HL-60 (cell line): ENCODE data around the gene ANKS1B.

ENCODE experiments used
- DNase-seq, 2 experiments: peaks; one replicate each; pipeline ENCODE4 v3.0.0-alpha.2; 2010 to 2020; ENCODE audit warnings: low read depth in 1 of 2, low spot score in 1 of 2
- H3K27ac ChIP-seq: fragments of 250-450 bp; sonication (Bioruptor Pico); replicated peaks from 2 replicates; pipeline ENCODE4 v1.5.1; 2020; ENCODE audit warnings: mild to moderate bottlenecking, moderate library complexity
- H3K27me3 ChIP-seq: fragments of 250-450 bp; sonication (Bioruptor Pico); 2 replicates; pipeline ENCODE4 v1.5.1; 2021; ENCODE audit warnings: mild to moderate bottlenecking, moderate library complexity; ENCODE audit not compliant: insufficient read depth, poor library complexity, severe bottlenecking
- H3K4me3 ChIP-seq: replicated peaks from 2 replicates; pipeline ENCODE4 v1.5.1; 2011; ENCODE audit warnings: mild to moderate bottlenecking, control low read depth, low read length; ENCODE audit not compliant: insufficient read depth
- GABPA ChIP-seq: IDR thresholded peaks from 2 replicates; pipeline ENCODE4 v1.6.1; 2012; ENCODE audit warnings: low read depth
- POLR2AphosphoS5 ChIP-seq: IDR thresholded peaks from 2 replicates; pipeline ENCODE4 v1.6.1; 2012; ENCODE audit warnings: low read depth
- SPI1 ChIP-seq: IDR thresholded peaks from 2 replicates; pipeline ENCODE4 v1.6.1; 2012; ENCODE audit warnings: low read depth, mild to moderate bottlenecking, borderline replicate concordance
- TF ChIP-seq, protein P1 (sequence below): IDR thresholded peaks from one replicate; pipeline ENCODE4 v1.5.1; 2011; ENCODE audit warnings: low read length, control low read depth, inconsistent platforms; ENCODE audit not compliant: insufficient read depth
- TF ChIP-seq, protein P2 (sequence below): IDR thresholded peaks from 2 replicates; pipeline ENCODE4 v1.6.1; 2012; ENCODE audit warnings: low read depth; ENCODE audit not compliant: insufficient replicate concordance

ANKS1B gene

DNA sequence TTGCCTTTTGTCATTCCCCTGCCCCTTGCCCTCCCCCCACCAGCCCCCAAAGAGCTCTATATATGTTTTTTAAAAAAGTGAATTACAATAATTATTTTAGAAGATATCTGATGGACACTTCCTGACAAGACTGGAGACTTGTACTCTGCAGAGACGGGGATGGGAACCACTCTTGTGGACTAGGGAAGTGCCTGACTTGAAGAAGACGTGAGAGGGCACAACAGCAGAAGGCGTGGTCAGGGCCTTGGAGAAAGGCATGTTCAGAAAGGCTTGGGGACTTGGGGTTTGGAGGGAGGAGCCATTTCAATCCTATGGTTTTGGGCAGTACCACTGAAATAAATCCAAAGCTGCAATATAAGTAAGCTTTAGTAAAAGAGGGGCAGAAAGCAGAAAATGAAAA lies 1184.9 kb downstream of the ANKS1B start:
- no peak overlapping the region for H3K27ac ChIP-seq
- no peak for DNase-seq
- TF ChIP-seq, protein P1, sequence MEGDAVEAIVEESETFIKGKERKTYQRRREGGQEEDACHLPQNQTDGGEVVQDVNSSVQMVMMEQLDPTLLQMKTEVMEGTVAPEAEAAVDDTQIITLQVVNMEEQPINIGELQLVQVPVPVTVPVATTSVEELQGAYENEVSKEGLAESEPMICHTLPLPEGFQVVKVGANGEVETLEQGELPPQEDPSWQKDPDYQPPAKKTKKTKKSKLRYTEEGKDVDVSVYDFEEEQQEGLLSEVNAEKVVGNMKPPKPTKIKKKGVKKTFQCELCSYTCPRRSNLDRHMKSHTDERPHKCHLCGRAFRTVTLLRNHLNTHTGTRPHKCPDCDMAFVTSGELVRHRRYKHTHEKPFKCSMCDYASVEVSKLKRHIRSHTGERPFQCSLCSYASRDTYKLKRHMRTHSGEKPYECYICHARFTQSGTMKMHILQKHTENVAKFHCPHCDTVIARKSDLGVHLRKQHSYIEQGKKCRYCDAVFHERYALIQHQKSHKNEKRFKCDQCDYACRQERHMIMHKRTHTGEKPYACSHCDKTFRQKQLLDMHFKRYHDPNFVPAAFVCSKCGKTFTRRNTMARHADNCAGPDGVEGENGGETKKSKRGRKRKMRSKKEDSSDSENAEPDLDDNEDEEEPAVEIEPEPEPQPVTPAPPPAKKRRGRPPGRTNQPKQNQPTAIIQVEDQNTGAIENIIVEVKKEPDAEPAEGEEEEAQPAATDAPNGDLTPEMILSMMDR = no peak
- TF ChIP-seq GABPA = no peak
- TF ChIP-seq, protein P2, sequence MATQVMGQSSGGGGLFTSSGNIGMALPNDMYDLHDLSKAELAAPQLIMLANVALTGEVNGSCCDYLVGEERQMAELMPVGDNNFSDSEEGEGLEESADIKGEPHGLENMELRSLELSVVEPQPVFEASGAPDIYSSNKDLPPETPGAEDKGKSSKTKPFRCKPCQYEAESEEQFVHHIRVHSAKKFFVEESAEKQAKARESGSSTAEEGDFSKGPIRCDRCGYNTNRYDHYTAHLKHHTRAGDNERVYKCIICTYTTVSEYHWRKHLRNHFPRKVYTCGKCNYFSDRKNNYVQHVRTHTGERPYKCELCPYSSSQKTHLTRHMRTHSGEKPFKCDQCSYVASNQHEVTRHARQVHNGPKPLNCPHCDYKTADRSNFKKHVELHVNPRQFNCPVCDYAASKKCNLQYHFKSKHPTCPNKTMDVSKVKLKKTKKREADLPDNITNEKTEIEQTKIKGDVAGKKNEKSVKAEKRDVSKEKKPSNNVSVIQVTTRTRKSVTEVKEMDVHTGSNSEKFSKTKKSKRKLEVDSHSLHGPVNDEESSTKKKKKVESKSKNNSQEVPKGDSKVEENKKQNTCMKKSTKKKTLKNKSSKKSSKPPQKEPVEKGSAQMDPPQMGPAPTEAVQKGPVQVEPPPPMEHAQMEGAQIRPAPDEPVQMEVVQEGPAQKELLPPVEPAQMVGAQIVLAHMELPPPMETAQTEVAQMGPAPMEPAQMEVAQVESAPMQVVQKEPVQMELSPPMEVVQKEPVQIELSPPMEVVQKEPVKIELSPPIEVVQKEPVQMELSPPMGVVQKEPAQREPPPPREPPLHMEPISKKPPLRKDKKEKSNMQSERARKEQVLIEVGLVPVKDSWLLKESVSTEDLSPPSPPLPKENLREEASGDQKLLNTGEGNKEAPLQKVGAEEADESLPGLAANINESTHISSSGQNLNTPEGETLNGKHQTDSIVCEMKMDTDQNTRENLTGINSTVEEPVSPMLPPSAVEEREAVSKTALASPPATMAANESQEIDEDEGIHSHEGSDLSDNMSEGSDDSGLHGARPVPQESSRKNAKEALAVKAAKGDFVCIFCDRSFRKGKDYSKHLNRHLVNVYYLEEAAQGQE = no peak
- TF ChIP-seq SPI1 = no peak
- TF ChIP-seq POLR2AphosphoS5 = no peak
- H3K27me3 ChIP-seq = peaks cover 14% of the 10 kb centered on the region
- no peak overlapping the region for H3K4me3 ChIP-seq

DNA sequence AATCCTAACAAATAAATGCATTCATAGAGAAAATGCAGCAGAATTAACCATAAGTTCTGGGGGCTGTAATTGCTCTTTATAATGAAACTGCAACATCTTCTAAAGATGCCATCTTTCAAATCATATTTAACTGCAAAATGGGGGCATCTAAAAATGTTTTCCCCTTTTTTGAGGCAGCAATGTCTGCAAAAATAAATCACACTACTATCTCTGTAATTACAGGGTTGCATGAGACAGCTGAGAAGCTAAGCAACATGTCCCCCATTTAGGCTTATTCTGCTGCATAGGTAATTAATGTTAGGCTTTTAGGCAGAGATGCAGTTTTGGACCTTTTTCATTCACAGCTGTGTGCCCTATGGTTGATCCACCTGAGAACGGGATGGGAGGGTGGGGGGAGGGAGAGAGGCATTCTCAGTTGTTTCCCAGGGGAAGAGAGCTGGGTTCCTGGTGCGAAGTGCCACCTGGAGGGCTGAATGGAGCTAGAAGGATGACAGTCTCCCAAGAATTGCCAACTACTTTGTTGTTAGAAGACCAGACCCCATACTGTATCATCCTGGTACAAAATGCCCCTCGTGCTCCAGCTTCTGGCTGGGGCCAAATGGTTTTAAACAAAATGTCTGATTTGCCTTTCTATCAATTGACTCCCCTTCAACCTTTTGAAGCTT lies 1185.5 kb downstream of the ANKS1B start:
- Histone ChIP-seq H3K27ac (no peak overlapping the region), H3K4me3 (no peak overlapping the region), H3K27me3 (peaks cover 11% of the 10 kb centered on the region)
- no peak for TF ChIP-seq GABPA
- TF ChIP-seq, protein P2 = no peak
- no peak for TF ChIP-seq POLR2AphosphoS5
- TF ChIP-seq, protein P1 = no peak
- DNase-seq = no peak

DNA sequence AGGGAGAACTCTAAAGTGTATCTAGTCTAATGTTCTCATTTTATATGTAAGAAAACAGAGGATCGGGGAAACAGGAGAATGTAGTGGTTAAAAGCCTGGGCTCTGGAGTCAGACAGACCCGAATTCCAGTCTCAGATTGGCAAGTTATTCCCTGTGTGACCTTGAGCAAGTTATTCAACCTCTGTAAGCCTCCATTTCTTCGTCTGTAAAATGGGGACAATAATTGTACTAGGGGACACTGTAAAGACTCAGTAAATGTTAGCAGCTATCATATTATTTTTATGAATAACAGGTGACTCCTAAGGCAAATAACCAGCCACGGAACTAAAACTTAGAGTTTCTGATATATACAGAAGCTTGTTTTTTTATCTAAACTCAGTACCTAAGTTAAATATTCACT lies 1187.5 kb downstream of the ANKS1B start:
- Histone ChIP-seq H3K27me3 (peaks cover 11% of the 10 kb centered on the region), H3K27ac (no peak overlapping the region), H3K4me3 (no peak overlapping the region)
- no peak for DNase-seq
- TF ChIP-seq, protein P1 = no peak
- TF ChIP-seq, protein P2 = no peak
- TF ChIP-seq SPI1 (no peak), POLR2AphosphoS5 (no peak), GABPA (no peak)
